ENCODE data around the gene TMEM40. TPM values are rescaled to one million over a fixed set of nuclear protein-coding genes. Genes with fewer than 3 reads are reported as not detected.
"Not testable (repeated sequence)": the region's sequence is repeated elsewhere in the genome, so short reads cannot be mapped to it uniquely, and the experiment has no call there.

TMEM40 gene
- total RNA-seq, 1 donor = 0.27 TPM

GRCh38 chr3:12722226-12722625 lies 36.8 kb downstream of the TMEM40 start:
- DNase-seq (ENCODE audit: low read depth in 2 of 3, low spot score in 2 of 3) = no peak

GRCh38 chr3:12719984-12720898 lies 38.8 kb downstream of the TMEM40 start:
- peak; percentile 47 to 90 (median 83) for DNase-seq (ENCODE audit: low read depth in 2 of 3, low spot score in 2 of 3)

- no peak for DNase-seq (ENCODE audit: low read depth in 2 of 3, low spot score in 2 of 3)
Measured at GRCh38 chr3:12719541-12719940, 39.5 kb downstream of the TMEM40 start.

GRCh38 chr3:12716605-12717151 lies 42.4 kb downstream of the TMEM40 start:
- DNase-seq (ENCODE audit: low read depth in 2 of 3, low spot score in 2 of 3) = no peak

GRCh38 chr3:12714278-12714677 lies 44.8 kb downstream of the TMEM40 start:
- no peak for DNase-seq (ENCODE audit: low read depth in 2 of 3, low spot score in 2 of 3)

- no peak for DNase-seq (ENCODE audit: low read depth in 2 of 3, low spot score in 2 of 3)
Measured at GRCh38 chr3:12710062-12710461, 49.0 kb downstream of the TMEM40 start.

GRCh38 chr3:12709334-12709733 lies 49.7 kb downstream of the TMEM40 start:
- DNase-seq (ENCODE audit: low read depth in 2 of 3, low spot score in 2 of 3) = no peak

- DNase-seq (ENCODE audit: low read depth in 2 of 3, low spot score in 2 of 3) = no peak
Measured at GRCh38 chr3:12708584-12709192, 50.4 kb downstream of the TMEM40 start.

- DNase-seq (ENCODE audit: low read depth in 2 of 3, low spot score in 2 of 3) = no peak
Measured at GRCh38 chr3:12707449-12707848, 51.6 kb downstream of the TMEM40 start.

- DNase-seq (ENCODE audit: low read depth in 2 of 3, low spot score in 2 of 3) = peak; percentile 17 to 89 (median 73)
Measured at GRCh38 chr3:12706504-12707253, 52.4 kb downstream of the TMEM40 start.

- peak in 1 of 3 donors; percentile 47 for DNase-seq (ENCODE audit: low read depth in 2 of 3, low spot score in 2 of 3)
Measured at GRCh38 chr3:12705981-12706380, 53.1 kb downstream of the TMEM40 start.

- no peak for DNase-seq (ENCODE audit: low read depth in 2 of 3, low spot score in 2 of 3)
Measured at GRCh38 chr3:12705374-12705926, 53.6 kb downstream of the TMEM40 start.

- no peak for DNase-seq (ENCODE audit: low read depth in 2 of 3, low spot score in 2 of 3)
Measured at GRCh38 chr3:12702501-12702900, 56.6 kb downstream of the TMEM40 start.

GRCh38 chr3:12701601-12702000 lies 57.5 kb downstream of the TMEM40 start:
- not testable (repeated sequence) for DNase-seq (ENCODE audit: low read depth in 2 of 3, low spot score in 2 of 3)

- DNase-seq (ENCODE audit: low read depth in 2 of 3, low spot score in 2 of 3) = no peak
Measured at GRCh38 chr3:12700800-12701199, 58.3 kb downstream of the TMEM40 start.

GRCh38 chr3:12695916-12696315 lies 63.1 kb downstream of the TMEM40 start:
- DNase-seq (ENCODE audit: low read depth in 2 of 3, low spot score in 2 of 3) = no peak

- DNase-seq (ENCODE audit: low read depth in 2 of 3, low spot score in 2 of 3) = no peak
Measured at GRCh38 chr3:12695112-12695511, 63.9 kb downstream of the TMEM40 start.

- DNase-seq (ENCODE audit: low read depth in 2 of 3, low spot score in 2 of 3) = no peak
Measured at GRCh38 chr3:12692444-12692843, 66.6 kb downstream of the TMEM40 start.

- no peak for DNase-seq (ENCODE audit: low read depth in 2 of 3, low spot score in 2 of 3)
Measured at GRCh38 chr3:12689997-12690711, 68.9 kb downstream of the TMEM40 start.

- DNase-seq (ENCODE audit: low read depth in 2 of 3, low spot score in 2 of 3) = no peak
Measured at GRCh38 chr3:12687948-12688347, 71.1 kb downstream of the TMEM40 start.

All from hematopoietic multipotent progenitor cell (in vitro differentiated cells).